Neural progenitor cell (in vitro differentiated cells): ENCODE measurements around the gene WDR7. TPM values are rescaled to one million over a fixed set of nuclear protein-coding genes. Genes with fewer than 3 reads are reported as not detected.

Experiments used
- DNase-seq: peaks from one replicate; pipeline ENCODE4 v3.0.0-alpha.2; 2016; ENCODE audit warnings: low spot score
- H2AFZ ChIP-seq: fragments of 200-600 bp; sonication (generic); replicated peaks from 2 replicates; pipeline ENCODE4 v1.6.1; 2016; ENCODE audit warnings: antibody characterized with exemption
- H3F3A ChIP-seq: fragments of 200-600 bp; sonication (generic); 2 replicates; pipeline ENCODE4 v1.6.1; 2016; ENCODE audit warnings: antibody characterized with exemption, low read depth
- H3K27ac ChIP-seq: fragments of 200-600 bp; sonication (generic); 2 replicates; pipeline ENCODE4 v1.5.1; 2016; ENCODE audit warnings: mild to moderate bottlenecking
- H3K27me3 ChIP-seq: fragments of 200-600 bp; sonication (generic); 2 replicates; pipeline ENCODE4 v1.6.1; 2016; ENCODE audit warnings: mild to moderate bottlenecking, moderate library complexity
- H3K36me3 ChIP-seq: fragments of 200-600 bp; sonication (generic); 2 replicates; pipeline ENCODE4 v1.5.1; 2016
- H3K4me1 ChIP-seq: fragments of 200-600 bp; sonication (generic); 2 replicates; pipeline ENCODE4 v1.6.1; 2016; ENCODE audit warnings: mixed run types
- H3K4me2 ChIP-seq: fragments of 200-600 bp; sonication (generic); 2 replicates; pipeline ENCODE4 v1.6.1; 2016
- H3K4me3 ChIP-seq: fragments of 200-600 bp; sonication (generic); 2 replicates; pipeline ENCODE4 v1.5.1; 2016
- H3K79me2 ChIP-seq: fragments of 200-600 bp; sonication (generic); 2 replicates; pipeline ENCODE4 v1.6.1; 2016; ENCODE audit warnings: low read depth
- H3K9ac ChIP-seq: fragments of 200-600 bp; sonication (generic); 2 replicates; pipeline ENCODE4 v1.6.1; 2016
- H3K9me3 ChIP-seq: fragments of 200-600 bp; sonication (generic); 2 replicates; pipeline ENCODE4 v1.5.1; 2016; ENCODE audit warnings: low read depth
- H4K20me1 ChIP-seq: fragments of 200-600 bp; sonication (generic); 2 replicates; pipeline ENCODE4 v1.6.1; 2016; ENCODE audit warnings: low read depth
- H3K27ac Mint-ChIP-seq: 3 replicates; pipeline ENCODE4 v1.8.0; 2021; ENCODE audit warnings: mixed read lengths
- H3K27me3 Mint-ChIP-seq: 2 replicates; pipeline ENCODE4 v1.8.0; 2022; ENCODE audit warnings: low read depth, mild to moderate bottlenecking, inconsistent platforms, moderate library complexity, mixed read lengths; ENCODE audit not compliant: insufficient read depth
- H3K36me3 Mint-ChIP-seq: 3 replicates; pipeline ENCODE4 v1.8.0; 2021; ENCODE audit warnings: mixed read lengths
- H3K4me1 Mint-ChIP-seq: 3 replicates; pipeline ENCODE4 v1.8.0; 2021; ENCODE audit warnings: mixed read lengths
- H3K4me3 Mint-ChIP-seq: 3 replicates; pipeline ENCODE4 v1.8.0; 2021; ENCODE audit warnings: mild to moderate bottlenecking, moderate library complexity, mixed read lengths
- H3K9me3 Mint-ChIP-seq: 3 replicates; pipeline ENCODE4 v1.8.0; 2020; ENCODE audit warnings: mixed read lengths
- EZH2 ChIP-seq: fragments of 200-600 bp; sonication (generic); IDR thresholded peaks from 2 replicates; pipeline ENCODE4 v1.6.1; 2017; ENCODE audit warnings: antibody characterized with exemption, mild to moderate bottlenecking, moderate library complexity
- EZH2phosphoT487 ChIP-seq: fragments of 200-600 bp; sonication (generic); IDR thresholded peaks from 2 replicates; pipeline ENCODE4 v1.6.1; 2017; ENCODE audit warnings: antibody characterized with exemption
- total RNA-seq: library from RNA; depleted of rRNA; stranded (reverse); fragments of >200 nt; gene quantifications from 2 replicates; pipeline ENCODE4 v1.2.3, GENCODE V29; 2015; ENCODE audit warnings: low replicate concordance
- TF ChIP-seq, protein P1 (sequence below): fragments of 200-600 bp; sonication (generic); IDR thresholded peaks from 2 replicates; pipeline ENCODE4 v1.5.1; 2017; ENCODE audit warnings: antibody characterized with exemption, mild to moderate bottlenecking

WDR7 gene
- total RNA-seq, 1 donor from 2014 or later, result 12.3 TPM

DNA sequence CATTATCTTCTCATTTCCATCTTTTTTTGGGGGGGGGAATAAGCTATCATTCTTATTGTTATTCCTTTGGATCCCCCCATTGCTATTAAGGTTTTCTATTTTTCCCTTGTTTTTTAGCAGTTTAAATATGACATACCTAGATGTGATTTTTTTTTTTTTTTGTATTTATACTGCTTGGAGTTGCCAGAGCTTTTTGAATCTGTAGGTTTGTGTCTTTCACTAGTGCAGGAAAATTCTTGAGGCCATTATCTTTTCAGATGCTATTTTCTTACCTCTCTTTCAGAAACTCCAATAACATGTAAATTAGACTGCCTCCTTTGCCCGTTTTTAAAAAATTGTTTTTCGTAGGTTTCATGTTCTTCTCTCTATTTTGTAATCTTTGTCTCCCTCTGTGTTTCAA, 88.6 kb downstream of the WDR7 start:
- TF ChIP-seq EZH2 (no peak), EZH2phosphoT487 (no peak)
- TF ChIP-seq, protein P1, sequence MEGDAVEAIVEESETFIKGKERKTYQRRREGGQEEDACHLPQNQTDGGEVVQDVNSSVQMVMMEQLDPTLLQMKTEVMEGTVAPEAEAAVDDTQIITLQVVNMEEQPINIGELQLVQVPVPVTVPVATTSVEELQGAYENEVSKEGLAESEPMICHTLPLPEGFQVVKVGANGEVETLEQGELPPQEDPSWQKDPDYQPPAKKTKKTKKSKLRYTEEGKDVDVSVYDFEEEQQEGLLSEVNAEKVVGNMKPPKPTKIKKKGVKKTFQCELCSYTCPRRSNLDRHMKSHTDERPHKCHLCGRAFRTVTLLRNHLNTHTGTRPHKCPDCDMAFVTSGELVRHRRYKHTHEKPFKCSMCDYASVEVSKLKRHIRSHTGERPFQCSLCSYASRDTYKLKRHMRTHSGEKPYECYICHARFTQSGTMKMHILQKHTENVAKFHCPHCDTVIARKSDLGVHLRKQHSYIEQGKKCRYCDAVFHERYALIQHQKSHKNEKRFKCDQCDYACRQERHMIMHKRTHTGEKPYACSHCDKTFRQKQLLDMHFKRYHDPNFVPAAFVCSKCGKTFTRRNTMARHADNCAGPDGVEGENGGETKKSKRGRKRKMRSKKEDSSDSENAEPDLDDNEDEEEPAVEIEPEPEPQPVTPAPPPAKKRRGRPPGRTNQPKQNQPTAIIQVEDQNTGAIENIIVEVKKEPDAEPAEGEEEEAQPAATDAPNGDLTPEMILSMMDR, result no peak
- Mint-ChIP-seq H3K4me1 (no peaks in the 10 kb centered on the region), H3K27me3 (peaks cover 2% of the 10 kb centered on the region)

DNA sequence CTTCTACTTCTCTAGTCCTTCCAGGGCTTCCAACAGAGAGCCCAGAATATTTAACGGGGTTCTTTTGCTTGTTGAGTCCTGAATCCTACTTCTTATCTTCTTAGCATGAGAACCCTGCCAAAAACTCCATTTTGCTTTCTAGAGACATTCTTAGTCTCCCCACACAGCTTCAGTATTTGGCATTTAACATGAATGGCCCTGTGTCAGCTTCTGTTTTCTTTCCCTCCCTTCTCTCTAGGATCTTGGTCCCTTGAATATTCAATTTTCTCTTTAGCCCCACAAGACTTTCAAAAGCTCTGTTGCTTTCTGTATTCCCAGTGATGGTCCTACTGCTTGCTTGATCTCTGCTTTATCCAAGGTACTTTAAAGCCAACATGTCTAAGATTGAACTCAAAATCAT, 89.5 kb downstream of the WDR7 start:
- H3K79me2 ChIP-seq, result no peaks in the 10 kb centered on the region
- no peak for DNase-seq
- TF ChIP-seq, protein P1, result no peak
- no peak for TF ChIP-seq EZH2
- TF ChIP-seq EZH2phosphoT487, result no peak
- no peak overlapping the region for H3K27ac Mint-ChIP-seq
- no peak overlapping the region for H3K9ac ChIP-seq
- H4K20me1 ChIP-seq, result no peaks in the 10 kb centered on the region
- no peaks in the 10 kb centered on the region for H3K4me1 Mint-ChIP-seq
- no peak overlapping the region for H2AFZ ChIP-seq
- no peak overlapping the region for H3K4me3 ChIP-seq
- no peak overlapping the region for H3K4me2 ChIP-seq
- no peaks in the 10 kb centered on the region for H3K27me3 ChIP-seq
- H3K36me3 Mint-ChIP-seq, result no peaks in the 10 kb centered on the region
- no peaks in the 10 kb centered on the region for H3K4me1 ChIP-seq
- H3K36me3 ChIP-seq, result no peaks in the 10 kb centered on the region
- peaks cover 2% of the 10 kb centered on the region for H3K27me3 Mint-ChIP-seq
- no peaks in the 10 kb centered on the region for H3K9me3 ChIP-seq
- no peaks in the 10 kb centered on the region for H3F3A ChIP-seq
- no peak overlapping the region for H3K4me3 Mint-ChIP-seq
- no peaks in the 10 kb centered on the region for H3K9me3 Mint-ChIP-seq
- no peak overlapping the region for H3K27ac ChIP-seq

More for the DNA sequence above, 88.6 kb downstream of the WDR7 start:
- no peaks in the 10 kb centered on the region for H3K36me3 ChIP-seq
- H3K79me2 ChIP-seq, result no peaks in the 10 kb centered on the region
- H3K36me3 Mint-ChIP-seq, result peaks cover 2% of the 10 kb centered on the region
- no peaks in the 10 kb centered on the region for H3K9me3 Mint-ChIP-seq
- H3K4me3 ChIP-seq, result no peak overlapping the region
- H3K27me3 ChIP-seq, result no peaks in the 10 kb centered on the region
- DNase-seq, result no peak
- no peak overlapping the region for H3K27ac Mint-ChIP-seq
- H3K4me3 Mint-ChIP-seq, result no peak overlapping the region
- no peak overlapping the region for H3K27ac ChIP-seq
- no peak overlapping the region for H2AFZ ChIP-seq
- no peak overlapping the region for H3K4me2 ChIP-seq
- H4K20me1 ChIP-seq, result no peaks in the 10 kb centered on the region
- H3K9me3 ChIP-seq, result no peaks in the 10 kb centered on the region
- no peaks in the 10 kb centered on the region for H3K4me1 ChIP-seq
- no peak overlapping the region for H3K9ac ChIP-seq
- H3F3A ChIP-seq, result no peaks in the 10 kb centered on the region

DNA sequence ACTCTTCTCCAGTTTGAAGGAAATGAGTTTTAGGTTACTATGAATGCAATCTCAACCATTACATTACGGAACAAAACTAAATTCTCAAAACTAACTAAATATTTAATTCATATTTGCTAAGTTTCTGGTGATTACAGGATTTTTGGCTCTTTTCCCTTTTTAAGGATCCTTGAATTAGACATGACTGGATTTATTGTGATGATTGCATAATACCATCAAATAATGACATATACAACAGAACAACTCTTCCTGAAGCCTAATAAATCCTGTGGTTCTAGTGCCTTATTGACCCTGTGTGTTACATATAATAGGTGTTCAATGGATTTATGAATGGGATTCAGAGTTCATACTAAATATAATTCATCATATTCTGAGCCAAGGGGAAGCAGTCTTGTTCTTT, 90.5 kb downstream of the WDR7 start:
- Histone ChIP-seq H3K9ac (no peak overlapping the region), H2AFZ (no peak overlapping the region), H3K27ac (no peak overlapping the region), H3K9me3 (no peaks in the 10 kb centered on the region), H3K36me3 (no peaks in the 10 kb centered on the region), H3K4me2 (no peak overlapping the region), H3K4me3 (no peak overlapping the region), H3F3A (no peaks in the 10 kb centered on the region), H4K20me1 (no peaks in the 10 kb centered on the region), H3K79me2 (no peaks in the 10 kb centered on the region), H3K4me1 (no peaks in the 10 kb centered on the region), H3K27me3 (no peaks in the 10 kb centered on the region)
- peaks cover 2% of the 10 kb centered on the region for H3K27me3 Mint-ChIP-seq
- TF ChIP-seq, protein P1, result no peak
- TF ChIP-seq EZH2phosphoT487, result no peak
- no peak for TF ChIP-seq EZH2
- no peaks in the 10 kb centered on the region for H3K4me1 Mint-ChIP-seq
- no peak overlapping the region for H3K4me3 Mint-ChIP-seq
- no peaks in the 10 kb centered on the region for H3K36me3 Mint-ChIP-seq
- H3K27ac Mint-ChIP-seq, result no peak overlapping the region
- no peak for DNase-seq
- H3K9me3 Mint-ChIP-seq, result no peaks in the 10 kb centered on the region

DNA sequence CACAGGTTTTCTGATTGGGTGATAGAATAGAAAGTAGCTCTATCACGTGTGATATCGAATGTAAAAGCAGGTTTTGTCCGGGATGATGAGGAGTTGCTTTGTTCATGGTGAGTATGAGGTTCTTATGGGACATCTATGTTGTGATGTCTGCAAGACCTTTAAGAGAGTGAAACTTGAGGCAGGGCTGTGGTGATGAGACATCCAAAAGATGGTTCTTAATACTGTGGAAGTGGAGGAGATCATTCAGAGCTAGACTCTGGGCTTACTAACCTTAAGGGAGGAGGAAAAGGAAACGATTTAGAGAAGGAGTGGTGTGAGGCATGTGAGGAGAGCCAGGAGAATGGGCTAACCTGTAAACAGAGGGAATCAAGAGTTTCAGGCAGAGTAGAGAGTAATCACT, 92.0 kb downstream of the WDR7 start:
- H3K27me3 Mint-ChIP-seq, result peaks cover 2% of the 10 kb centered on the region
- DNase-seq, result no peak
- no peak overlapping the region for H3K4me3 Mint-ChIP-seq
- H3K27me3 ChIP-seq, result no peaks in the 10 kb centered on the region
- no peaks in the 10 kb centered on the region for H3K36me3 ChIP-seq
- no peaks in the 10 kb centered on the region for H3K4me1 Mint-ChIP-seq
- no peak overlapping the region for H2AFZ ChIP-seq
- no peaks in the 10 kb centered on the region for H3K36me3 Mint-ChIP-seq
- no peak overlapping the region for H3K4me3 ChIP-seq
- H3K27ac Mint-ChIP-seq, result no peak overlapping the region
- no peaks in the 10 kb centered on the region for H3K4me1 ChIP-seq
- no peak for TF ChIP-seq EZH2
- TF ChIP-seq EZH2phosphoT487, result no peak
- TF ChIP-seq, protein P1, result no peak
- no peaks in the 10 kb centered on the region for H3K9me3 ChIP-seq
- H3K27ac ChIP-seq, result no peak overlapping the region
- H4K20me1 ChIP-seq, result no peaks in the 10 kb centered on the region
- no peak overlapping the region for H3K9ac ChIP-seq
- H3F3A ChIP-seq, result no peaks in the 10 kb centered on the region
- H3K9me3 Mint-ChIP-seq, result no peaks in the 10 kb centered on the region
- no peak overlapping the region for H3K4me2 ChIP-seq
- no peaks in the 10 kb centered on the region for H3K79me2 ChIP-seq
